Measurements from ENCODE around the gene RIIAD1. TPM values are rescaled to one million over a fixed set of nuclear protein-coding genes. Genes with fewer than 3 reads are reported as not detected.

Gene RIIAD1
- total RNA-seq, 1 experiment from 2014 or later, result 0.12 TPM

DNA sequence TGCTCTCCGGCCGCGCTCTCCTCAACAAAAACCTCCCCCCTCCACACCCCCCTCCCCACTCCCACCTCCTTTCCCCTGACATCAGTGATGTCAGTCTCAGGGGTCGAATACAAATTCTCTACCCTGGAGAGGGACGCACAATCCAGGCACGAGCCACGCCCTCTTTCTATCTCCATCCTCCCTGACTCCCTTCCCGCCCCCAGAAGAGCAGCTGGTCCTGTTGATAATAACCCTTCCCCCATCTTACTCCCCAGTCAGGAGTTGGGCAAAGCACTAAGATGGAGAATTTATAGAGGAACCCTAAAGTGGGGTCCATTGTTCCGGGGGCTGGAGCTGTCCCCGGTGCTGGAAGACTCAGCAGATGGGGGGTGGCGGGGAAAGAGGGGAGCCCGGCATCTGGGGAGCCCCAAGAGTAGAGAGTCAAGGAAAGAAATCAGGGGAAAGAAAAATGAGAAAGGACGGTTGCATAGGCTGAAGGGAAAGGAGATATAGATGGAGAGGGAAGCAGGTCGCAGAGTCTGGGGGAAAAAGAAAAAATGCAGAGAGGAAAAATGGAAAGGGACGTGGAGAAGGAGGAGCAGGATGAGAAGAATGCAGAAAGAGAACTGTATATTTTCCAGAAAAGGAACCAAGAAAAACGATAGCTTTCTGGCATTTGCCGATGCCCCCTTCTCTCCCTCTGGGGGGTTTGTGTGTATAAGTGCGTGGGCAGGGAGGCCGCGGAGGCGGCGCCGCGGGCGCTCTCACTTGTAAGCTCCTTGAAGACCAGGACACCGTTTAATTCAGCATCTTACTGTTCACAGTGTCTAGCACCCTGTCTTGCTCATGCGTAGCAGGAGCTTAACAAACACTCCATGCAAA is 4.3 kb upstream of the RIIAD1 start, which contains the start of gene CELF3:
CELF3 (minus strand) TSS at position 33 of the 861 bp plus-strand sequence. CDS start 783 bp downstream, outside the sequence.
- ChIA-PET POLR2A (no interaction called here), CTCF (interaction anchor here (1.5 kb wide), 1 partner anchor 18 kb away, joined by 3 read pairs; no protein-coding TSS in a partner anchor), RAD21 (ENCODE audit: low non-redundant PET in 1 of 2, low total read pairs in 2 of 2, uncharacterized antibody in 2 of 2, unreplicated experiment in 2 of 2) (interaction anchor here in 1 of 2 experiments (0.8 kb wide), 1 partner anchor 10 kb away, joined by 5 read pairs; no protein-coding TSS in a partner anchor)
- Histone ChIP-seq H3K79me2 (ENCODE audit: insufficient read depth, low read length) (no peaks in the 10 kb centered on the region), H3K9me2 (ENCODE audit: insufficient read depth) (no peaks in the 10 kb centered on the region), H3K4me1 (ENCODE audit: control insufficient read depth in 1 of 2, insufficient read depth in 2 of 2, low read length in 2 of 2) (no peaks in the 10 kb centered on the region), H4K20me1 (ENCODE audit: insufficient read depth) (no peaks in the 10 kb centered on the region), H3K4me2 (ENCODE audit: low read length) (no peak within 1 kb of the TSS), H2AFZ (ENCODE audit: low read depth, low read length, poor library complexity, severe bottlenecking) (no peak within 1 kb of the TSS), H3K9ac (ENCODE audit: low read length) (no peak within 1 kb of the TSS), H3K27ac (ENCODE audit: low read depth, low read length) (no peak within 1 kb of the TSS), H3K4me3 (replicated peaks in 1 of 2; ENCODE audit: low read depth in 1 of 2, low read length in 2 of 2) (no peak within 1 kb of the TSS), H3K27me3 (ENCODE audit: insufficient read depth, low read length) (peaks cover 28% of the 10 kb centered on the region), H3K36me3 (ENCODE audit: control insufficient read depth in 1 of 2, insufficient read depth in 2 of 2, low read length in 2 of 2) (no peaks in the 10 kb centered on the region), H3K9me3 (ENCODE audit: control insufficient read depth in 1 of 2, insufficient read depth in 1 of 2, low read depth in 1 of 2, low read length in 2 of 2) (no peaks in the 10 kb centered on the region)
- intact Hi-C loops (cut with micrococcal nuclease), result no loop called here
- ATAC-seq (no peak), DNase-seq (ENCODE audit: low read depth, low spot score) (no peak)
- no peak for TF ChIP-seq EGR1 (IDR thresholded peaks at IDR 0.05; ENCODE audit: low read depth)
- TF ChIP-seq, protein P1, sequence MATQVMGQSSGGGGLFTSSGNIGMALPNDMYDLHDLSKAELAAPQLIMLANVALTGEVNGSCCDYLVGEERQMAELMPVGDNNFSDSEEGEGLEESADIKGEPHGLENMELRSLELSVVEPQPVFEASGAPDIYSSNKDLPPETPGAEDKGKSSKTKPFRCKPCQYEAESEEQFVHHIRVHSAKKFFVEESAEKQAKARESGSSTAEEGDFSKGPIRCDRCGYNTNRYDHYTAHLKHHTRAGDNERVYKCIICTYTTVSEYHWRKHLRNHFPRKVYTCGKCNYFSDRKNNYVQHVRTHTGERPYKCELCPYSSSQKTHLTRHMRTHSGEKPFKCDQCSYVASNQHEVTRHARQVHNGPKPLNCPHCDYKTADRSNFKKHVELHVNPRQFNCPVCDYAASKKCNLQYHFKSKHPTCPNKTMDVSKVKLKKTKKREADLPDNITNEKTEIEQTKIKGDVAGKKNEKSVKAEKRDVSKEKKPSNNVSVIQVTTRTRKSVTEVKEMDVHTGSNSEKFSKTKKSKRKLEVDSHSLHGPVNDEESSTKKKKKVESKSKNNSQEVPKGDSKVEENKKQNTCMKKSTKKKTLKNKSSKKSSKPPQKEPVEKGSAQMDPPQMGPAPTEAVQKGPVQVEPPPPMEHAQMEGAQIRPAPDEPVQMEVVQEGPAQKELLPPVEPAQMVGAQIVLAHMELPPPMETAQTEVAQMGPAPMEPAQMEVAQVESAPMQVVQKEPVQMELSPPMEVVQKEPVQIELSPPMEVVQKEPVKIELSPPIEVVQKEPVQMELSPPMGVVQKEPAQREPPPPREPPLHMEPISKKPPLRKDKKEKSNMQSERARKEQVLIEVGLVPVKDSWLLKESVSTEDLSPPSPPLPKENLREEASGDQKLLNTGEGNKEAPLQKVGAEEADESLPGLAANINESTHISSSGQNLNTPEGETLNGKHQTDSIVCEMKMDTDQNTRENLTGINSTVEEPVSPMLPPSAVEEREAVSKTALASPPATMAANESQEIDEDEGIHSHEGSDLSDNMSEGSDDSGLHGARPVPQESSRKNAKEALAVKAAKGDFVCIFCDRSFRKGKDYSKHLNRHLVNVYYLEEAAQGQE (IDR thresholded peaks at IDR 0.05; ENCODE audit: low read depth), result peak; percentile 69
- no TSS peak for BruUV-seq (replicated peaks)

DNA sequence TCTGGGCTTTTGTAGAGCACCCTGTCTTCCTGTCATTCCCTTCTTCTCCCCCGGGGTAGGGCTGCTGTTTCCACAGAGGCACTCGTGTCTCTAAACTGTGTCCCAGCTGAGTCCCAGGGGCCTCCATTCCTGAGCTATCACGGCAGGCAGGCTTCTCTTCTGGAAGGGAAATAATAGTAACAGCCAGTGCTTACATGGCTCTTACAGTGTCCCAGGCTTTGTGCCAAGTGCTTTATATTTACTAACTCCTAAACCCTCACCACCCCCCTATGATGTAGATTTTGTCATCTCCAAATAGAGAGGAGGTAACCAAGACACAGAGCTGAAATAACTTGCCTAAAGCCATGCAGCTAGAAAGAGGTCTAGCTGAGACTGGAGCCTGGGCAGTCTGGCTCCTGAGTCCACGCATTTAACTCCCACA is 3.3 kb upstream of the RIIAD1 start:
- Histone ChIP-seq H3K9ac (ENCODE audit: low read length) (no peak overlapping the region), H3K79me2 (ENCODE audit: insufficient read depth, low read length) (no peaks in the 10 kb centered on the region), H3K4me3 (replicated peaks in 1 of 2; ENCODE audit: low read depth in 1 of 2, low read length in 2 of 2) (no peak overlapping the region), H4K20me1 (ENCODE audit: insufficient read depth) (no peaks in the 10 kb centered on the region), H2AFZ (ENCODE audit: low read depth, low read length, poor library complexity, severe bottlenecking) (no peak overlapping the region), H3K4me1 (ENCODE audit: control insufficient read depth in 1 of 2, insufficient read depth in 2 of 2, low read length in 2 of 2) (no peaks in the 10 kb centered on the region), H3K36me3 (ENCODE audit: control insufficient read depth in 1 of 2, insufficient read depth in 2 of 2, low read length in 2 of 2) (no peaks in the 10 kb centered on the region), H3K9me3 (ENCODE audit: control insufficient read depth in 1 of 2, insufficient read depth in 1 of 2, low read depth in 1 of 2, low read length in 2 of 2) (no peaks in the 10 kb centered on the region), H3K27me3 (ENCODE audit: insufficient read depth, low read length) (peaks cover 28% of the 10 kb centered on the region), H3K4me2 (ENCODE audit: low read length) (no peak overlapping the region), H3K9me2 (ENCODE audit: insufficient read depth) (no peaks in the 10 kb centered on the region), H3K27ac (ENCODE audit: low read depth, low read length) (no peak overlapping the region)
- BruUV-seq (replicated peaks), result no TSS peak
- POLR2A ChIA-PET, result no interaction called here
- RAD21 ChIA-PET (ENCODE audit: low non-redundant PET in 1 of 2, low total read pairs in 2 of 2, uncharacterized antibody in 2 of 2, unreplicated experiment in 2 of 2), result no interaction called here
- ATAC-seq, result no peak
- DNase-seq (ENCODE audit: low read depth, low spot score), result no peak
- CTCF ChIA-PET, result interaction anchor here (1.5 kb wide), 1 partner anchor 17 kb away, joined by 3 read pairs; no protein-coding TSS in a partner anchor
- intact Hi-C loops (cut with micrococcal nuclease), result no loop called here
- no peak for TF ChIP-seq CEBPB (IDR thresholded peaks at IDR 0.05; ENCODE audit: low read depth)
- TF ChIP-seq FOSL1 (IDR thresholded peaks at IDR 0.05; ENCODE audit: low read depth), result no peak
- TF ChIP-seq JUND (IDR thresholded peaks at IDR 0.05), result no peak
- no peak for TF ChIP-seq POLR2A (IDR thresholded peaks at IDR 0.05; ENCODE audit: borderline replicate concordance, extremely low read depth, insufficient read depth, insufficient read length)
- TF ChIP-seq, protein P2, sequence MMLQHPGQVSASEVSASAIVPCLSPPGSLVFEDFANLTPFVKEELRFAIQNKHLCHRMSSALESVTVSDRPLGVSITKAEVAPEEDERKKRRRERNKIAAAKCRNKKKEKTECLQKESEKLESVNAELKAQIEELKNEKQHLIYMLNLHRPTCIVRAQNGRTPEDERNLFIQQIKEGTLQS (IDR thresholded peaks at IDR 0.05), result no peak
- TF ChIP-seq, protein P3, sequence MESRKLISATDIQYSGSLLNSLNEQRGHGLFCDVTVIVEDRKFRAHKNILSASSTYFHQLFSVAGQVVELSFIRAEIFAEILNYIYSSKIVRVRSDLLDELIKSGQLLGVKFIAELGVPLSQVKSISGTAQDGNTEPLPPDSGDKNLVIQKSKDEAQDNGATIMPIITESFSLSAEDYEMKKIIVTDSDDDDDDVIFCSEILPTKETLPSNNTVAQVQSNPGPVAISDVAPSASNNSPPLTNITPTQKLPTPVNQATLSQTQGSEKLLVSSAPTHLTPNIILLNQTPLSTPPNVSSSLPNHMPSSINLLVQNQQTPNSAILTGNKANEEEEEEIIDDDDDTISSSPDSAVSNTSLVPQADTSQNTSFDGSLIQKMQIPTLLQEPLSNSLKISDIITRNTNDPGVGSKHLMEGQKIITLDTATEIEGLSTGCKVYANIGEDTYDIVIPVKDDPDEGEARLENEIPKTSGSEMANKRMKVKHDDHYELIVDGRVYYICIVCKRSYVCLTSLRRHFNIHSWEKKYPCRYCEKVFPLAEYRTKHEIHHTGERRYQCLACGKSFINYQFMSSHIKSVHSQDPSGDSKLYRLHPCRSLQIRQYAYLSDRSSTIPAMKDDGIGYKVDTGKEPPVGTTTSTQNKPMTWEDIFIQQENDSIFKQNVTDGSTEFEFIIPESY (IDR thresholded peaks at IDR 0.05; ENCODE audit: extremely low read depth, insufficient replicate concordance, low read length), result no peak
- TF ChIP-seq, protein P1 (IDR thresholded peaks at IDR 0.05; ENCODE audit: low read depth), result no peak
